Measurements from ENCODE around the gene GNL2.
"Not testable (repeated sequence)": the region's sequence is repeated elsewhere in the genome, so short reads cannot be mapped to it uniquely, and the experiment has no call there.

GNL2 gene

DNA sequence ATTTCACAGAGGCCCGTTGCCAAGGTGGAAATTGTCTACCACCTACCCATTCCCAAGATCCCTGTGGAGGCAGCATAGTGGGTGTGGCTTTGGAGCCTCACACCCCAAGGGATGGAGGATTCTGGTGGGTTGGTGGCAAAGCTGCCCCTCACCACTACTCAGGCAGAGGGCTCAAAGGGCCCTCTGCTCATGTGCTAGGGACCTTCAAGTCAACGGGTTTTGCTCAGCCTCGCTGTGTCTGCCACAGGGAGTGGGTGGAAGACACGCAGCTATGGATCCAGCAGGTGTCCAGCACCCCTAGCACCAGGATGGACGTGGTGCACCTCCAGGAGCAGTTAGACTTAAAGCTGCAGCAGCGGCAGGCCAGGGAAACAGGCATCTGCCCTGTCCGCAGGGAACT is 36.7 kb downstream of the GNL2 start:
- DNase-seq, result no peak

DNA sequence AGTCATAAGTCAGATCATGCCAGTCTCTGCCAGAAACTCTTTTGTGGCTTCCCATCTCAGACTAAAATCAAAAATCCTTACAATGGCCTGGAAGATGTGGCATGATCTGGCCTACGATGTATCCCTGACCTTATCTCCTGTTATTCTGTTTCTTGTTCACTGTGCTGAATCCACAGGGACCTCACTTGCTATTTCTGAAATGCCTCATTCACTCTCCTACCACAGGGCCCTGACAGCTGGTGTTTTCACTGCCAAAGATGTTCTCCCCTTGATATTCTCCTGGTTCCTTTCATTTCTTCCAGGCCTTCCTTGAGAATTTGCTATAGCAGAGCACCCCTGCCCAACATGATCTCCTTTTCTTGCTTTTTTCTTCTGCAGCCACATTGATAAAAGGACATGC is 37.3 kb downstream of the GNL2 start:
- no peak for DNase-seq

GRCh38 chr1:37557402-37557801 is 38.3 kb downstream of the GNL2 start:
- no peak for DNase-seq

GRCh38 chr1:37556712-37557196 is 39.0 kb downstream of the GNL2 start, which contains the start of gene DNALI1:
TSS of gene DNALI1 (plus strand) at chr1:37556940. CDS start at chr1:37556995, 55 bp downstream.
- DNase-seq, result no peak

GRCh38 chr1:37553927-37554808 is 41.6 kb downstream of the GNL2 start, which contains the start of gene SNIP1:
TSS of gene SNIP1 (minus strand) at chr1:37554293. CDS start at chr1:37554229, 64 bp downstream.
- peak; percentile 77 for DNase-seq

GRCh38 chr1:37553598-37553926 is 42.2 kb downstream of the GNL2 start:
- no peak for DNase-seq

DNA sequence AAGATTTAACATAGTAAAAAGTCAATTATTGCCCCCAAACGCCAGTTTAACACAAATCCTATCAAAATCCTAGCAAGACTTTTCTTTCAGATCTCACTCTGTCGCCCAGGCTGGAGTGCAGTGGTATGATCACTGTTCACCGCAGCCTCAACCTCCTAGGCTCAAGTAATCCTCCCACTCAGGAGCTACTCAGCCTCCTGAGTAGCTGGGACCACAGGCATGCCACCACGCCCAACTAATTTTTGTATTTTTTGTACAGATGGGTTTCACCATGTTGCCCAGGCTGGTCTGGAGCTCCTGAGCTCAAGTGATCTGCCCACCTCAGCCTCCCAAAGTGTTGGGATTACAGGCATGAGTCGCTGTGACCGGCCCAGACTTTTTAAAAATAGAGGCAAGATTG is 46.4 kb downstream of the GNL2 start:
- DNase-seq, result no peak

- DNase-seq, result no peak
These were observed 50.7 kb downstream of the GNL2 start for GRCh38 chr1:37545019-37545418.

DNA sequence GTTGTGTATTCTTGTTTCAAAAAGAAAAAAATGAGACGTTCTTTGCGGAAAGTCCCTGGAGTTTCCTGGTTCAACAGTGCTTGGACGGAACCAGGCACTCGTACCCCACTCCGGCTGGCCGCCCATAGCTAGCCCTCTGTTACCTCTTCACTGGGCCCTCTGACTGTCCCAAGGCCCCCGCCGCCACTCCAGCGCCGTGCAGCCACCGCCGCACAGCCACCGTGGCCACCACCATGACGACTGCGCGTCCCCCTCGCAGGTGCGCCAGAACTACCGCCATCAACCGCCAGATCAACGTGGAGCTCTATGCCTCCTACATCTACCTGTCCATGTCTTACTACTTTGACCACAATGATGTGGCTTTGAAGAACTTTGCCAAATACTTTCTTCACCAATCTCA is 51.2 kb downstream of the GNL2 start:
- DNase-seq, result no peak

- no peak for DNase-seq
These were observed 55.5 kb downstream of the GNL2 start for GRCh38 chr1:37540036-37540785.

GRCh38 chr1:37539154-37539553 is 56.6 kb downstream of the GNL2 start:
- not testable (repeated sequence) for DNase-seq

GRCh38 chr1:37537378-37537777 is 58.4 kb downstream of the GNL2 start:
- no peak for DNase-seq

DNA sequence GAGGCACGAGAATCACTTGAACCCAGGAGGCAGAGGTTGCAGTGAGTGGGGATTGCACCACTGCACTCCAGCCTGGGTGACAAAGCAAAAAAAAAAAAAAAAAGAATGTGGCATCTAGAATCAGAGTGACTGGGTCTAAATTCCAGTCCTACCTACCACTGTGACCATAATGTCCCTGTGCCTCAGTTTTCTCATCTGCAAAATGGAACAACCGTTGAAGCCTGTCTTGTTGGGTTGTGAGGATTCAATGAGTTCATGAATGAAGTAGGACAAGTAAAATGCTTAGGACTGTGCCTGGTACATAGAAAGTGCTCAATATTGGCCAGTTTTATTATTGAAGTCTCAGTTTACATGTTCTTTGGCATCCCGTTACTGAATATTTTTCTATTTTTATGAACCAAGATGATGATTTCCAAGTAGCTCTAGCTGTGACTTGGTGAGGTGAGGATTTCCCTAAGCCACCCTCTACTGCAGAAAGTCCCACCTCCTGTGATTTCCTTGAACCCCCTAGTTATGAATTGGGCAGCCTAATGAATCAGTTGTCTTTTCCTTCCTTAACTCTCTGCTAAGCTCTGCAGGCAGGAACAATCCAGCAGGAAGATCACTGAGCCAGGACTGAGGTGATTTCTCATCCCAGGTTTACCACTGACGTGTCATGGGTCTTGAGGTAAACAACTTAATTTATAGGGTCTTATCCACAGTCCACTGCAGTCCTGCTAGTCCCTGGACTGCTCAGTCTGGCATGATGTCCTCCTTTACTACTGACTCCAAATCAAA is 62.2 kb downstream of the GNL2 start:
- DNase-seq, result no peak

DNA sequence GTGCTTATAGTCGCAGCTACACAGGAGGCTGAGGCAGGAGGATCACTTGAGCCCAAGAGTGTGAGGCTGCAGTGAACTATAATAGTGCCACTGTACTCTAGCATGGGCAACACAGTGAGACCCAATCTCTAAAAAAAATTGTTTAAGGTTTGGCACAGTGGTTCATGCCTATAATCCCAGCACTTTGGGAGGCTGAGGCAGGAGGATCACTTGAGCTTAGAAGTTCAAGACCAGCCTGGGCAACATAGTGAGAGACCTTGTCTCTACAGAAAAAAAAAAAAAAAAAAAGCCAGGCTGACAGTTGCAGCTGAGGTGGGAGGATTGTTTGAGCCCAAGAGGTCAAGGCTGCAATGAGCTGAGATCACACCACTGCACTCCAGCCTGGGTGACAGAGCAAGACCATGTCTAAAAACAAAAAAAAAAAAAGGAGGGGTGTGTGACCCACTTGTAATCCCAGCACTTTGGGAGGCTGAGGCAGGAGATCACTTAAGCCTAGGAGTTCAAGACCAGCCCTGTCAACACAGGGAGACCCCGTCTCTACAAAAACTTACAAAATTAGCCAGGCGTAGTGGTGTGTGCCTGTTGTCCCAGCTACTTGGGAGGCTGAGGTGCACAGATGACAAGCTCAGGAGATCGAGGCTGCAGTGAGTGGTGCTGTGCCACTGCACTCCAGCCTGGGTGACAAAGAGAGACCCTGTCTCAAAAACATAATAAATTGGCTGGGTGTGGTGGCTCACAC is 63.1 kb downstream of the GNL2 start:
- not testable (repeated sequence) for DNase-seq

DNA sequence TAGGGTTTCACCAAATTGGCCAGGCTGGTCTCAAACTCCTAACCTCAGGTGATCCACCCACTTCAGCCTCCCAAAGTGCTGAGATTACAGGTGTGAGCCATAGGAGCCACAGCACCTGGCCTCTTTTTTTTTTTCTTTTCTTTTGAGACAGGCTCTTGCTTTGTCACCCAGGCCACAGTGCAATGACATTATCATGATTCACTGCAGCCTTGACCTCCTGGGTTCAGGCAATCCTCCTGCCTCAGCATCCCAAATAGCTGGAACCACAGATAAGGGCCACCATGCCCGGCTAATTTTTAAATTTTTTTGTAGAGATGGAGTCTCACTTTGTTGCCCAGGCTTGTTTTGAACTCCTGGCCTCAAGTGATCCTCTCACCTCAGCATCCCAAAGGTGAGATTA is 65.8 kb downstream of the GNL2 start:
- not testable (repeated sequence) for DNase-seq

- no peak for DNase-seq
These were observed 76.1 kb downstream of the GNL2 start for GRCh38 chr1:37519613-37520012.

GRCh38 chr1:37518929-37519328 is 76.8 kb downstream of the GNL2 start:
- not testable (repeated sequence) for DNase-seq

GRCh38 chr1:37518241-37518640 is 77.5 kb downstream of the GNL2 start:
- DNase-seq, result not testable (repeated sequence)

- no peak for DNase-seq
These were observed 78.2 kb downstream of the GNL2 start for GRCh38 chr1:37517569-37517968.

Data from 8988T (cell line).